ENCODE measurements around the gene PI4KA.
"Not testable (repeated sequence)": the region's sequence is repeated elsewhere in the genome, so short reads cannot be mapped to it uniquely, and the experiment has no call there.

PI4KA gene

DNA sequence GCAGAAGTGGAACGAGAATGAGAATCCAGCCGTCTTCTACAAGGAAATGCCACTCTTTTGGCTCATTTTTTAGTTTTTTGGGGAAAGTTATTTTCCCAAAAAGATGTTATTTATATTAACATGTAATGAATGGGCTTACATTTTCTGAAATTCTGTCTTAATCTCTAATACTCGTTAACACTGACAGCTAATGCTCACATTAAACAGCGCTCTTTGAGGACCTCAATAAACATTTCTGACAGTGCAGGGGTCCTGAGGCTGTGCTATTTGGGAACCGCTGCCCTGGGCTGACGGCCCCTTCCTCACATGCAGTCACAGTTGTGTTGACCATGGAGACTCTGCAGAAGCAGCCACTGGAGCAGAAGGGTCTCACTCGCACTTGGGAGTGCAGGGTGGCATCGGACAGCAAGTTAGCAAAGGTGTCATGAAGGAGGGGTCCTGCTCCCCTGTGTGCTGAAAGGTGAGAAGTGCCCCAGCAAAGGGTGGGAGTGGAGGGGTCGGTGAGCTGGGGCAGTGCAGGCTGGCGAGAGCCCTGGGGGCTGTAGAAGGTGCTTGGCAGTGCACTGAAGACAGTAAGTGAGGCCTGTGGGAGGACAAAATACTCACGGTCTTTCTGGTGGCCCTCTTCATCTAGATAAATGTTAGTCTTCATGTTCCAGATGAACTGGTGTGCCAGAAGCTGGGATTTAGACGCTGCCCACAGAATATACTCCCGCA is 137.8 kb downstream of the PI4KA start:
- H3K27me3 ChIP-seq (ENCODE audit: insufficient read depth, low read depth, severe bottlenecking) = no peaks in the 10 kb centered on the region
- H3K9me3 ChIP-seq (ENCODE audit: severe bottlenecking) = no peaks in the 10 kb centered on the region
- TF ChIP-seq CTCF (IDR thresholded peaks at IDR 0.05; ENCODE audit: low read depth, low read length) = no peak
- DNase-seq = no peak
- peaks cover 16% of the 10 kb centered on the region for H3K36me3 ChIP-seq
- H3K27ac ChIP-seq = no peak overlapping the region
- H3K4me3 ChIP-seq (ENCODE audit: low read depth, low read length) = no peak overlapping the region

DNA sequence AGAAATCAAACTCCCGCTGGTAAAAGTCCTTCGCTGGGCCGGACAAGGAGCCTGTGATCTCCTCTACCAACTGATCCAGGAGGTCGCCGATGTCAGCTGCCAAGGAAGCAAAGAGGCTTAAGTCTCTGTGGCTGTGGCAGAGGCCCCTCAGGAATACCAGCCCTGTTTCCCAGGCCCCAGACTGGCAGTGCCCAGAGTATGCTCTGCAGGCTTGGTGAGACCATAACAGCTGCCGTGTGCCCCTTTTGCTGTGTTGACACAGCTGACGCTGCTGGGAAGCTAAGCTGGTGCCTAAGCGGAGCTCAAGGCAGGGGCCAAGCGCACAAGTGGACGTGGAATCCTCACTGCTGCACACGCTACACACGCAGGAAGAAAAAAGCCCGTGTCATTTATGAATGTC is 139.9 kb downstream of the PI4KA start:
- peak overlapping the region; percentile 35; the same call in 1 of the 2 replicates for H3K27ac ChIP-seq
- H3K36me3 ChIP-seq; H3K9me3 ChIP-seq (ENCODE audit: severe bottlenecking); H3K4me3 ChIP-seq (ENCODE audit: low read depth, low read length); H3K27me3 ChIP-seq (ENCODE audit: insufficient read depth, low read depth, severe bottlenecking): not testable (repeated sequence)
- peak; percentile 50 for DNase-seq

GRCh38 chr22:20717981-20718380 is 140.6 kb downstream of the PI4KA start:
- not testable (repeated sequence) for H3K27me3 ChIP-seq (ENCODE audit: insufficient read depth, low read depth, severe bottlenecking); H3K27ac ChIP-seq; H3K4me3 ChIP-seq (ENCODE audit: low read depth, low read length); H3K36me3 ChIP-seq; DNase-seq; H3K9me3 ChIP-seq (ENCODE audit: severe bottlenecking)

DNA sequence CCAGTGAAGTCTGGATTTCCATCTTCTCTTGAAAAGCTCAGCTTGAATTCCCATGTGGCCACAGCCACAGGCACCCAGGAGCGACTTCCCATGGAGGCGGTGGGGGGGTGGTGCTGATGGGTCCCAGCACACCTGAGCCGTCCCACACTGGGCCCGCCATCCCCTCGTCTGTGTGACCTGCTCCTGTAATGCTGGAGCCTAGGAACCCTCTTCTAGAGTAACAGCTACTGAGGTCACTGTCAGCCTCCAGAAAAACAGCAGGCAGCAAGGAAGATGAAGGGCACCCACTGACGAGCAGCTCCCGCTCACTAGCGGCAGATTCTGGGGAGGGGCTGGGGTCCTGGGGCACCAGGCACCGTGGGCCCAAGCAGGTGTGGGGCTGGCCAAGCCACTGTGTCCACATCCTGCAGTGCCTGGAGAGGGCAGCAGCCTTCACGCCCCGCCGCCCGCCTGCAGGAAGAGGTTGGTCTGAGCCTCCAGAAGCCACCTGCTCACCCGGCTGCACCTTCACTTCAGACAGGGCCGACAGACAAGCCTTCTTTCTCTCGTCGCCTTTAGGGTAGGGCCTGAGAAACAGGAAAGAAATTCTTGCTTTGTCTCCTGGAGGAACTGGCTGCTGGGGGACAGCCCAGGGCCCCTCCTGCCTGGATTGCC is 141.3 kb downstream of the PI4KA start:
- H3K9me3 ChIP-seq (ENCODE audit: severe bottlenecking); H3K27me3 ChIP-seq (ENCODE audit: insufficient read depth, low read depth, severe bottlenecking); H3K4me3 ChIP-seq (ENCODE audit: low read depth, low read length); H3K36me3 ChIP-seq: not testable (repeated sequence)
- peak overlapping the region; percentile 14; the same call in 1 of the 2 replicates for H3K27ac ChIP-seq
- DNase-seq = peak; percentile 41

DNA sequence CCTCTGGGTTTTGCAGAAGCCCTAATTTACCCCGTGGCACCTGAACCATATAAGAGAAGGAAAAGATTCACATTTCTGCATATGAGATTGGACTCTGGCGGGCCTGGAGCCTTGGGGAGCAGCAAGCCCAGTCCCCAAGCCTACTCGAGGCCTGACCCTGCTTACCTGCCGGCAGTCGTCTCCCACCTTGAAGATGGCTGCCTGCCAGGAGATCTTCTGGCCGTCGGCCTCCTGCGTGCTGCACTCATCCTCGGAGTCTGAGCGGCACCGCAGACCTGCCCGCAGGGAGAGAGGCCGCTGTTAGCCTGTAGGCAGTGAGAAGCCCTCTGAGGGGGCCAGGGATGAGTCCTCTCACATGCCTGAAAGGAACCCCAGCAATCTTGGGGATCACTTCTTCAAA is 145.5 kb downstream of the PI4KA start:
- H3K27ac ChIP-seq; DNase-seq; H3K36me3 ChIP-seq; H3K4me3 ChIP-seq (ENCODE audit: low read depth, low read length); H3K9me3 ChIP-seq (ENCODE audit: severe bottlenecking); H3K27me3 ChIP-seq (ENCODE audit: insufficient read depth, low read depth, severe bottlenecking): not testable (repeated sequence)

- not testable (repeated sequence) for H3K27me3 ChIP-seq (ENCODE audit: insufficient read depth, low read depth, severe bottlenecking); DNase-seq; H3K4me3 ChIP-seq (ENCODE audit: low read depth, low read length); H3K9me3 ChIP-seq (ENCODE audit: severe bottlenecking); H3K36me3 ChIP-seq; H3K27ac ChIP-seq
Measured at GRCh38 chr22:20709966-20710365, 148.6 kb downstream of the PI4KA start.

DNA sequence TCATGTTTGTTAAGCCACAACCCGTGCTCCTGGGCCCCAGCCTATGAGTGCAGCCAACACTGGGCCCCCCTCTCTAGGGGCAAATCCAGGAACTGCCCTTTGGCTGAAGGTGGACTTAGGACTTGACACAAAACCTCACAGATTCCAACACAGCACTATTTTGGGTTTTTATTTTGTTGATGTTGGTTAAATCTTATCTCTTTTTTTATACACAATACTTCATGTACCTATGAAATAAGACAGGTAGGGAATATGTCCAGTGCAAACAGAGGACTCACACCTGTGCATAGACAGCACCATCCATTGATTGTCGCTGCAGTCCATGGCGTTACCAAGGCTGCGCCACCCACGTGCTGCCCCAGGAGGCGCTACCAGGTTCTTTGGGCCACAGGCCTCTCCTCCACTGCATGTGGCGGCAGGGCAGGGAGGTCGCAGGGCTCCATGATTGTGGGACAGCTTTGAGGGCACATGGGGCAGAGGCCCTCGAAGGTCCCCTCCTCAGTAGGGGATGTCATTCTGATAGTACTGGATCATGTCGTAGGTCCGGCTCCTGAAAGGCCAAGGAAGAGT is 151.0 kb downstream of the PI4KA start:
- not testable (repeated sequence) for H3K27ac ChIP-seq; H3K36me3 ChIP-seq; DNase-seq; H3K9me3 ChIP-seq (ENCODE audit: severe bottlenecking); H3K27me3 ChIP-seq (ENCODE audit: insufficient read depth, low read depth, severe bottlenecking); H3K4me3 ChIP-seq (ENCODE audit: low read depth, low read length)
- TF ChIP-seq CTCF (IDR thresholded peaks at IDR 0.05; ENCODE audit: low read depth, low read length) = peak; percentile 29; the same call in 1 of the 2 replicates

- H3K9me3 ChIP-seq (ENCODE audit: severe bottlenecking); H3K27ac ChIP-seq; H3K27me3 ChIP-seq (ENCODE audit: insufficient read depth, low read depth, severe bottlenecking); H3K36me3 ChIP-seq: not testable (repeated sequence)
- H3K4me3 ChIP-seq (ENCODE audit: low read depth, low read length) = peak overlapping the region; percentile 34
- peak; percentile 30 for DNase-seq
Measured at GRCh38 chr22:20703816-20704609, 154.6 kb downstream of the PI4KA start.

DNA sequence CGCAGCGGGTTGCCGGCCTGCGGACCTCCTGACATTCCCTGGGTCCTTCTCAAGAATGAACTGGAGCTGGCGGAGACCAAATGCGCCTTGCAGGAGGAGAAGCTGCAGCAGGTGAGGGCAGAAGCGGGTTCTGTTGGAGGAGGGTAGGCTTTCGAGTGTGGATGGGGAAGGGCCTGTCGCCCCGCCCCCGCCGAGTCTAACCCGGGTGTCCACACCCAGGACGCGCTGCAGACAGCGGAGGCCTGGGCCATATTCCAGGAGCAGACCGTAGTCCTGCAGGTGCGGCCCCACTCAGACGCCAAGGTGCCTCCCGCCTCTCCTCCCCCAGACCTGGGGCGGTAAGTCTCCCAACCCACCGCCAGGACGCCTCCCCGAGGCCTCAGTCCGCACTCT is 155.2 kb downstream of the PI4KA start:
- peak; percentile 60 for DNase-seq
- H3K4me3 ChIP-seq (ENCODE audit: low read depth, low read length) = peak overlapping the region; percentile 34
- not testable (repeated sequence) for H3K27ac ChIP-seq

GRCh38 chr22:20702546-20703413 is 155.8 kb downstream of the PI4KA start:
- not testable (repeated sequence) for H3K27me3 ChIP-seq (ENCODE audit: insufficient read depth, low read depth, severe bottlenecking); H3K9me3 ChIP-seq (ENCODE audit: severe bottlenecking); H3K36me3 ChIP-seq
- peak; percentile 95 for DNase-seq
- Histone ChIP-seq H3K27ac (peak overlapping the region; percentile 84), H3K4me3 (ENCODE audit: low read depth, low read length) (peak overlapping the region; percentile 48)

More for the DNA sequence above, 155.2 kb downstream of the PI4KA start:
- not testable (repeated sequence) for H3K27me3 ChIP-seq (ENCODE audit: insufficient read depth, low read depth, severe bottlenecking); H3K9me3 ChIP-seq (ENCODE audit: severe bottlenecking); H3K36me3 ChIP-seq

DNA sequence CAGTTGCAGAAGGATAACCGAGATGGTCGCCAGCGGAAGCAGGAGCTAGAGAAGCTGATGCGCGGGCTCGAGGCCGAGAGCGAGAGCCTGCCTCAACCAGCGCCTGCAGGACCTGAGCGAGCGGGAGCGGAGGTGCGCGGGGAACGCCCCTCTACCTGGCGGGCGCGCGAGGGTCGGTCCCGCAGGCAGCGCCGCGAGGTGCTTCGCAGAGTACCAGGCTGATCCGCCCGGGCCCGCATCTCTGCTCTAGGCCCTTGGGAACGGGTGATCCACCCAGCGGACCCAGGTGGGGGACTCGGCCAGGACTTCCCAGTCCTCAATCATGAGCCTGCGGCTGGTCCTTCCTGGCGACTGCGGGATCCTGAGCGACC is 156.5 kb downstream of the PI4KA start:
- not testable (repeated sequence) for H3K27me3 ChIP-seq (ENCODE audit: insufficient read depth, low read depth, severe bottlenecking); H3K9me3 ChIP-seq (ENCODE audit: severe bottlenecking); H3K36me3 ChIP-seq
- DNase-seq = peak; percentile 27
- Histone ChIP-seq H3K27ac (peak overlapping the region; percentile 71), H3K4me3 (ENCODE audit: low read depth, low read length) (peak overlapping the region; percentile 48)

All from WERI-Rb-1 (cell line).